HG02588 (cell line): ENCODE results near the gene THEM5.

Experiments
- ATAC-seq: cut with Tn5 transposase; IDR thresholded peaks from one replicate; pipeline ENCODE4 v1.9.1; 2021; ENCODE audit warnings: mild to moderate bottlenecking, moderate library complexity; ENCODE audit not compliant: unreplicated experiment

The THEM5 gene

DNA sequence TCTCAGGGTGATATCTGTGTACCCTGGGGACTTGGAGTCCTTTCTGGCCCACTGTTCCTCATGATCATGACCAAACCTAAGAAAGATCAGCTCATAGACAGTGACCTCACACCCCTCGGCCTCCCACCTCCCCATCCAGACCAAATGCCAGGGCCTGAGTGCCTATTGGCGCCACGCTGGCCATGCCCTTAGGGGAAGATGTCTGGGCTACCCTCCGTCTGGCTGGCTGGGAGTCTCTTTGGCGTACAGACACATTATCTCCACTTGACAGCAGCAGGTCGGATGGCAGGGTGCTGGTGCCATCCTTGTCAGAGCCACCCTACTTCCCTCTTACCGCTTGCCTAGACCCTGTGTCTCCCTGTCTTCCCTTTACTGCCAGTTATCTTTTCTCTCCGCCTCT lies 30.3 kb downstream of the THEM5 start:
- no peak for ATAC-seq

DNA sequence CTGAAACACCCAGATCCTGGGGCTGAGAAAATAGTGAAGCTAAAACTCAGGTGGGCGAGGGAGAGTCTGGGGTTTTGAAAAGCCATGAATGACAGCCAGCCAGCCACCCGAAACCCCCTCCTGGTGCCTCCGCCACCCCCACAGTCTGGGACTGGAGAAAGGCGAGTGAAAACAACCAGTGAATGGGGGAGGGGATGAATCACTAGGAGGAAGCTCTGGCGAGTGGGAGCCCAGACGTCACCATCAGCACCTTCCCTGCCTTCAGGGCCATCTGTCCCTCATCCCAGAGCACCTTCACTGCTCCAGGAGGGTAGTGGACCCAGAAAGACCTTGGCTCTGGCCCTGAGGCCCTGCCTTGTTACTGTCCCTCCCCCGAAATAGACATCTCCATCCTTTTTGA lies 31.1 kb downstream of the THEM5 start:
- ATAC-seq, result no peak

- ATAC-seq, result no peak
Observed at GRCh38 chr1:151820940-151821339, 32.6 kb downstream of the THEM5 start.

- no peak for ATAC-seq
Observed at GRCh38 chr1:151819976-151820623, 33.4 kb downstream of the THEM5 start.

GRCh38 chr1:151819227-151819835 lies 34.2 kb downstream of the THEM5 start:
- ATAC-seq, result no peak

DNA sequence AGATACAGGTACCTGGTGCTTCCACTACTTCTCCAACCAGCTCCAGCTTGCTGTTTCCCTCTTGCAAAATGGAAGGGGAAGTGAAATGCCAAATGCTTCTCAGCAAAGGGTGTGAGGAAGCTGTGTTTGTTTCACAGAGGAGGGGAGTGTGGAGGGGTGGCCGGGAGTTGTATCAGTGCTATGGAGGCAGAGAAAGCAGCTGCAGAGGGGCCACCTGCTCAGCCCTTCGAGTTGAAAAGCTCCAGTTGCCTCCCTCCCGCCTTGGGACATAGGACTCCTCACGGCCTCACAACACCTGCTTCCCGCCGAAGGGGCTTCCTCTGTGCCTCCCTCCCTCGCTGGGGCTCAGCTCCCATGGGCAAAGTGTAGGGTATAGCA lies 36.2 kb downstream of the THEM5 start:
- ATAC-seq, result no peak

- no peak for ATAC-seq
Observed at GRCh38 chr1:151816548-151817352, 36.8 kb downstream of the THEM5 start.

DNA sequence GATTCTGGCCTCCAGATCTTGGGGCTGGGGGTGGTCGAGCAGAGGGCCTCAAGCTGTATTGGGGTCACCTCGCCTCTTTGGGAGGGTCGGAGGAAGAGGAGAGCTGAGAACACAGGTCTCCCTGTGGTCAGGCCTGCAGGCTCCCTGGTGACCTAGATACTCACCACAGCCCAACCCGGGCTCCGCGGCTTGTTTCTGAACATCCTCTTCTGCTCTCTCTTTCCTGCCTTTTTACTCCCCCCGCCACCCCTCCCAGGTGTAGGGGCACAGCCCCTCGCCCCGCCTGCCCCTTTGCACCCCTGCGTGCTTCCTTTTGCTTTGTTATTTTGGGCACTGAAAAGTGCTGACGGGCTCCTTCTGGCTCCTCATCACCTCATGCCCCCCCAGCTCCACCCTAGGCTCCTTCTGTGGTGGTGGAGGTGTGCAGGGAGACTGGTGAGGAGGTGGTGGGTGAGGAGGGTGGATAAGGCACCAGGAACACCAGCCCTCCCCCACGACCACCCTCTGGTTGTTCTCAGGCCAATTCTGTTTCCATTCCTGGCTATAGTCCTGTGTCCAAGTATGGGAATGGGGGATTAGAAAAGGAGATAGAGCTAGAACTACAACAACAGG lies 37.7 kb downstream of the THEM5 start:
- no peak for ATAC-seq

- no peak for ATAC-seq
Observed at GRCh38 chr1:151814971-151815545, 38.5 kb downstream of the THEM5 start.

- no peak for ATAC-seq
Observed at GRCh38 chr1:151814426-151814825, 39.1 kb downstream of the THEM5 start.

- ATAC-seq, result no peak
Observed at GRCh38 chr1:151813271-151813977, 40.1 kb downstream of the THEM5 start.

DNA sequence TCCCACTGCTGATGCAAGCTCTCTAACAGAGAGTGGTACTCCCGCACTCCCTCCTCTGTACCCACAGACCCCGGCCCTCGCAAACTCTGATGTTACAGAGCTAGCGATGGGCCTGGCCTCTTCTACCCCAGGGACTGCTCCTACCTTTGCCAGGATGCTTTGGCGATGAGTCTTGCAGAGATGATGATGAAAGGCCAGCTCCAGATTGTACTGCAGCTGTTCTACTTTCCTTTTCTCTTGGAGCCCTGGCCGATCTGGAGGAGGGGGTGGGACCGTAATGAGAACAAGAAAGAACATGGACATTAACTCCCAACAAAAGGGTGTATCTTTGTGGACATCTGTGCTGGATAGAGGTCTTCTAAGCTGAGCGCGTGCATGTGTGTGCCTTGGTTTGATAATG lies 42.3 kb downstream of the THEM5 start:
- no peak for ATAC-seq

DNA sequence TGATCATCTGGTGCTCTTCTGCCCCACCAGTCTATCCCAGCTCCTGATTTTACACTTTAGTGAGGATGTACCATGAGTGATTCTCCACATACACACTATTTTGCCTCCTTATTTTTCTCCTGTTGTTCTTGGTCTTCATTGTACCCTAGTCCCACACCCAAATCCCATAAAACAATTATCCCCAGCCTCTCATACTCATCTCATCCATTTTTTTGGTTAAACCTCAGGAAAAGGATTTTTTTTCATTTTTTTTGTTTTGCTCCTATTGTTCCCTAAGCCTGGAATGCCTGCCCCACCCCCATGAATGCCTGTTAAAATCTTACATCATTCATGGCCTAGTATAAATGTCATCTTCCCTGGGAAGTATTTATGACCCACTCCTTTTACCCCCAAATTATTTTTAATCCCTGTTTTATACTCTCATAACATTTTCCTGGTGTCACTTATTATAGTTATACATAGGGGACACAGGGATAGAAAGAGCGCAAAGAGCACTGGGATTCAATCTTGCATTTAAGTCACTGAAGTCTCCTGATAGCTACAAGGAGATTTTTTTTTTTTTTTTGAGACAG lies 43.4 kb downstream of the THEM5 start:
- ATAC-seq, result no peak

DNA sequence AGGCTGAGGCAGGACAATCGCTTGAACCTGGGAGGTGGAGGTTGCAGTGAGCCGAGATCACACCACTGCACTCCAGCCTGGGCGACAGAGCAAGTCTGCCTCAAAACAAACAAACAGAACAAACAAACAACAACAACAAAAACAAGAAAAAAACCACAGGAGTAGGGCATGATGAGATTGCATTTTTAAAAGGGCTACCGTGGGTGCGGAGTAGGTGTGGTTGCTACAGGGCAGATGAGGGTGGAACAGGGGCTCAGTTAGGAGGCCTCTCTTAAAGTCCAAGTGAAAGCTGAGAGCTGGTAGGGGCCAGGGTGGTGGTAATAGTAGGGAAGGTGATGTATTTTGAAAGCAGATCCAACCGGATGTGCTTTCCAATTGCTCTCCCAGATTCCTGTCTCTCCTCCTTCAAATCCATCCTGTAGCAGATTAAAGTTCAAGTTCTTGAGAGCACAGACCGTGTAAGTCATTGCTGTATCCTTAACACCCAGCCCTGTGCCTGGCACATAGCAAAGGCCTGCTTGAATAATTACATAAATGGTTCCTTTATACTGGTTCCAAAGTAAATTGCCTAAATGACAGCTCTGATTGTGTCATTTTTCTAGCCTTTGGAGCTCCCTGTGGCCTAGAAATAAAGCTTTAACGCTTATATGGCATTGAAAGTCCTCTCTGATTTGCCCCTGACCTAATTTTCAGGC lies 44.1 kb downstream of the THEM5 start:
- no peak for ATAC-seq

- no peak for ATAC-seq
Observed at GRCh38 chr1:151807766-151808165, 45.7 kb downstream of the THEM5 start.

GRCh38 chr1:151807131-151807530 lies 46.4 kb downstream of the THEM5 start:
- no peak for ATAC-seq

- no peak for ATAC-seq
Observed at GRCh38 chr1:151806170-151806569, 47.3 kb downstream of the THEM5 start.

- no peak for ATAC-seq
Observed at GRCh38 chr1:151805066-151805820, 48.3 kb downstream of the THEM5 start, which contains the start of gene LINGO4. Gene LINGO4, minus strand, starts transcription at chr1:151805419. Its CDS starts 2,715 bp downstream, at chr1:151802704.

GRCh38 chr1:151803915-151804314 lies 49.6 kb downstream of the THEM5 start:
- ATAC-seq, result no peak
